ENCODE measurements around the gene CNTROB. TPM values are rescaled to one million over a fixed set of nuclear protein-coding genes. Genes with fewer than 3 reads are reported as not detected.

CNTROB gene
- total RNA-seq, 6 experiments from 2014 or later, result 7.3 to 12.7 (median 9.4) TPM

DNA sequence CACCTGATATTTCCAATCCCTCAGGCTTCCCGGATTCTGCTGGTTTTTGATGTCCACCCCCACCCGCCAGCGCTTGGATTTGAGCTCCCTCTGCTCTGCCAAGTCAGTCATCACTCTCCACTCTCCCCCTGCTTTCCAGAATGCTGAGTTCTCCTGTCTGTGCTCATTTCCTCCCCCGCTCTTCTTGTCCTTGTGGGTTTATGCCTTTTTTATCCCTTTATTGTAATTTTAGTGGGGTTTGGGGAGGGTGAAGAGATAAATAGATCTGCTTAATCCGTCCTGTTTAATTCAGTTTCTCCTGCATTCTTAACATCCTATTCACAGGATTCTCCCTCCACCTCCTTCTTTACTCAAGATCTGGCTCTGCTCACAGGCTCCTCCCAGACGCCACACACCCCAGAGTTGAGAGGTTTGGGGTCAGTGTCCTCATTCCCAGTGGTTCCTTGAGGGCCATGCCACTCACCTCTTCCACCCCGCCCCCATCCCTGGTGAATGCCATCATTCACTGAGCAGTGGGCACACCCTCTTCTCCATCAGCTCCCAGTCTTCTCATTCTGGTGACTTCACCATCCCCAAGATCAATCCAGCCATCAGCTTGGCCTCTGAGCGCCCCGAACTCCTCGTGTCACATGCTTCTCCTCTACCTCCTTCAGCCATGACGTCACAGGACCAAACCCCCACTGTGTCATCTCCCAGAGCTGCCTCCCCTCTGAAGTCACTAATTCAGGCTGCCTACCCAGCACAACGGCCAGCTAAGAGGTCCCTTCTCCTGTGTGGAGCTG, 55.3 kb downstream of the CNTROB start:
- DNase-seq (peak in 1 of 3 donors; percentile 42), ATAC-seq (no peak)
- TF ChIP-seq POLR2A (IDR thresholded peaks at IDR 0.05), result no peak
- TF ChIP-seq, protein P1, sequence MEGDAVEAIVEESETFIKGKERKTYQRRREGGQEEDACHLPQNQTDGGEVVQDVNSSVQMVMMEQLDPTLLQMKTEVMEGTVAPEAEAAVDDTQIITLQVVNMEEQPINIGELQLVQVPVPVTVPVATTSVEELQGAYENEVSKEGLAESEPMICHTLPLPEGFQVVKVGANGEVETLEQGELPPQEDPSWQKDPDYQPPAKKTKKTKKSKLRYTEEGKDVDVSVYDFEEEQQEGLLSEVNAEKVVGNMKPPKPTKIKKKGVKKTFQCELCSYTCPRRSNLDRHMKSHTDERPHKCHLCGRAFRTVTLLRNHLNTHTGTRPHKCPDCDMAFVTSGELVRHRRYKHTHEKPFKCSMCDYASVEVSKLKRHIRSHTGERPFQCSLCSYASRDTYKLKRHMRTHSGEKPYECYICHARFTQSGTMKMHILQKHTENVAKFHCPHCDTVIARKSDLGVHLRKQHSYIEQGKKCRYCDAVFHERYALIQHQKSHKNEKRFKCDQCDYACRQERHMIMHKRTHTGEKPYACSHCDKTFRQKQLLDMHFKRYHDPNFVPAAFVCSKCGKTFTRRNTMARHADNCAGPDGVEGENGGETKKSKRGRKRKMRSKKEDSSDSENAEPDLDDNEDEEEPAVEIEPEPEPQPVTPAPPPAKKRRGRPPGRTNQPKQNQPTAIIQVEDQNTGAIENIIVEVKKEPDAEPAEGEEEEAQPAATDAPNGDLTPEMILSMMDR (IDR thresholded peaks at IDR 0.05), result no peak
- Histone ChIP-seq H3K9me3 (no peaks in the 10 kb centered on the region), H3K27ac (no peak overlapping the region), H3K4me1 (peaks cover 0 to 5% (median 0%) of the 10 kb centered on the region in 4 donors), H3K27me3 (no peaks in the 10 kb centered on the region), H3K4me3 (no peak overlapping the region), H3K36me3 (no peaks in the 10 kb centered on the region)
- 58% methylated on average over 11 of the region's 12 CpGs for WGBS (ENCODE audit: insufficient coverage, low coverage, low lambda C conversion rate, missing lambda C conversion rate)
- intact Hi-C loops (cut with DNase I), result loop anchor here in 1 of 2 donors (5.0 kb wide), 1 partner anchor 75 kb away; no protein-coding TSS in a partner anchor

DNA sequence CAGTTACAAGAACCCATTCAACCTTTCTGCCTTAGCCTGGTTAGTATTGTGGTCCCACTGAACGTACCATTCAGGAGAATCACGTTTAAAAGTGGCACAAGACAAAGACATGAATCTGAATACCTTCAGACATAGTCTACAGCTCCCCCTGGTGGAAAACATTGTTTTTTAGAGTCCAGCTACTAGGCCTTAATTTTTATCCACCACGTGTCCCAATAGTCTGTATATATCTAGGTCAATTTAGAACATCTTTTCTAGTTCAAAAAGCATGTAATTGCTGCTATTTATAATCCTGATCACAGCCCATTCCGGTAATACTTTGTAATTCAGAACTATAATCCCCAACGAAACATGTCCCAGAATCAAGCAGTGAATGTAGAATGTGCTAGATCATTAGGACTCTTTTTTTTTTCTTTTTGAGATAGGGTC, 56.8 kb downstream of the CNTROB start:
- ATAC-seq, result peak; percentile 71 to 77 (median 76)
- DNase-seq, result peak in 1 of 3 donors; percentile 42
- Histone ChIP-seq H3K36me3 (no peaks in the 10 kb centered on the region), H3K27me3 (no peaks in the 10 kb centered on the region), H3K4me1 (peaks cover 0 to 5% (median 0%) of the 10 kb centered on the region in 4 donors), H3K4me3 (no peak overlapping the region), H3K9me3 (no peaks in the 10 kb centered on the region), H3K27ac (no peak overlapping the region)
- WGBS (ENCODE audit: insufficient coverage, low coverage, low lambda C conversion rate, missing lambda C conversion rate), result 5% methylated on average over 5 of the region's 5 CpGs
- TF ChIP-seq, protein P1 (IDR thresholded peaks at IDR 0.05), result peak; percentile 67 to 80 (median 73)
- TF ChIP-seq POLR2A (IDR thresholded peaks at IDR 0.05), result no peak
- intact Hi-C loops (cut with DNase I), result loop anchor here in 1 of 2 donors (5.0 kb wide), 1 partner anchor 76 kb away; no protein-coding TSS in a partner anchor

DNA sequence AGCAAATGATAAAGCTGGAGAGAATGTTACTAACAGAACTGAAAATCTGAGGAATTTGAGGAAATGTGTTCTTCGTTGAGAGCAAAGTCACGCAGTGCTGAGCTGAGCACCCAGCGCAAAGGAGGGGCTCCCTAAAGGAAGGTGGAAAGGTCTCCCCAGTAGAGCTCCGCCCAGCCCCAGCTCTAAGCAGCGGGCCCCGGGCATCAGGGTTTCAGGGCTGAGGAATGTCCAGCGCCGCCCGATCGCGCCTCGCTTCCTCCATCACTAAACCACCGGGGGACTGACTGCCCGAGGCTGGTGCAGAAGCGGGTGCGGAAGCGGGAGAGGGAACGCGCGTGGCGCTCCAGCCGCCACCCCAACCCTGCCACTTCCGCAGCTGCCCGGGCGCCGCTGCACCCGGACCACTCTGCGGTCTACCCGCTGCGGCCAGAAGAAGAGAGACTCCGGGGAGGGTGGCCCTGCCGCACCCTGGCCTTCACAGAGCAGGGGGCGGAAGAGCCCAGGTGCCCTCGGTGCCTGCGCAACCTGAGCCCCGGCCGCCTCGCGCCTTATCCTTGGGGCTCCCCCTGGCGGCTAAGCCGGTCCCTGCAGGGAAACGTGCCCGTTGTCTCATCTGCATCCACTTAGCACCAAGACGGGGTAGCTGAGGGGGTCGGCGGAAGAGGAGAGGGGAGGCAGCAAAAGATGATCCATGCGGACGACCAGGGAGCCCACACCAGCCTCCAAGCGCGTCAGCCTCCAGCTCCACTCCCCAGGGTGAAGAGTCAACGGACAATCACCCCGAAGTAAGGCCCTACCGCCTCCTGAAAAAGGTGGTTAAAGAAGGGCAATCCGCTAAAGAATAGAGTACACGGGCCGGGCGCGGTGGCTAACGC, 58.0 kb downstream of the CNTROB start:
- peak; percentile 83 to 85 (median 85) for DNase-seq
- WGBS (ENCODE audit: insufficient coverage, low coverage, low lambda C conversion rate, missing lambda C conversion rate), result 0% methylated on average over 20 of the region's 59 CpGs
- Histone ChIP-seq H3K4me1 (peaks cover 0 to 5% (median 0%) of the 10 kb centered on the region in 4 donors), H3K27me3 (no peaks in the 10 kb centered on the region), H3K36me3 (no peaks in the 10 kb centered on the region), H3K27ac (peak overlapping the region in 1 of 3 donors; percentile 63), H3K9me3 (no peaks in the 10 kb centered on the region), H3K4me3 (peak overlapping the region; percentile 54 to 58 (median 56))
- no peak for TF ChIP-seq POLR2A (IDR thresholded peaks at IDR 0.05)
- TF ChIP-seq, protein P1 (IDR thresholded peaks at IDR 0.05), result peak; percentile 92 to 99 (median 96)
- ATAC-seq, result peak; percentile 93 to 97 (median 96)
- intact Hi-C loops (cut with DNase I), result loop anchor here in 1 of 2 donors (5.0 kb wide), 1 partner anchor 78 kb away; no protein-coding TSS in a partner anchor

DNA sequence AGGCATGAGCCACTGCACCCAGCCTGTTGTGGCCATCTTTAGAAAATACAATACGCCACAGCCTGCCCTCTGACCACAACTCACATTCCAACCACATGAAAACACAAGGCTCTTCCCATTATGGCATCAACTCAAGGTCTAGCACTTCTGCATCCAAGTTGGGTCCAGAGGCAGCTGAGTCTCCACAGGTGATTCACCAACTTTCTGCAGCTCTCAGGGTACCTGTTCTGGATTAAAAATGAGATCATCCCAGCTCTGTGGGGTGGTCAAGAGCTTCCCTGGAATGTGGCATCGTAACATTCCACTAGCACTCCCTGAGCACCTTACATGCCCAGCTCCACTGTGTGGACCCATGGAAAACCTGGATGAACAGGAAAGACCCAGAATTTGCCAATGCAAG, 60.5 kb downstream of the CNTROB start:
- DNase-seq (no peak), ATAC-seq (no peak)
- intact Hi-C loops (cut with DNase I), result no loop called here
- no peak overlapping the region for H3K4me3 ChIP-seq
- 50% methylated on average over 1 of the region's 2 CpGs for WGBS (ENCODE audit: insufficient coverage, low coverage, low lambda C conversion rate, missing lambda C conversion rate)
- TF ChIP-seq, protein P1 (IDR thresholded peaks at IDR 0.05), result no peak
- TF ChIP-seq POLR2A (IDR thresholded peaks at IDR 0.05), result no peak
- no peaks in the 10 kb centered on the region for H3K27me3 ChIP-seq
- no peaks in the 10 kb centered on the region for H3K9me3 ChIP-seq
- H3K4me1 ChIP-seq, result peaks cover 0 to 5% (median 0%) of the 10 kb centered on the region in 4 donors
- no peaks in the 10 kb centered on the region for H3K36me3 ChIP-seq
- H3K27ac ChIP-seq, result no peak overlapping the region
